Measurements from ENCODE around the gene ENOX2. TPM values are rescaled to one million over a fixed set of nuclear protein-coding genes. Genes with fewer than 3 reads are reported as not detected.

ENOX2 gene
- total RNA-seq, 2 donors from 2014 or later = 7.3 to 26.2 TPM

- Histone ChIP-seq H3K27ac (ENCODE audit: low read depth, low read length) (peak overlapping the region; percentile 58), H3K36me3 (ENCODE audit: control insufficient read depth, insufficient read depth, low read length) (no peaks in the 10 kb centered on the region), H3K9ac (ENCODE audit: extremely low read depth, low read length, poor library complexity, severe bottlenecking) (no peak overlapping the region), H3K4me1 (ENCODE audit: control insufficient read depth, insufficient read depth, low read length) (no peaks in the 10 kb centered on the region), H3K9me3 (ENCODE audit: control insufficient read depth, low read length) (no peaks in the 10 kb centered on the region), H3K4me3 (ENCODE audit: low read length) (no peak overlapping the region), H3K27me3 (ENCODE audit: control insufficient read depth, insufficient read depth, low read length, poor library complexity, severe bottlenecking) (no peaks in the 10 kb centered on the region)
- TF ChIP-seq CTCF (conservative IDR thresholded peaks at IDR 0.05) = no peak
- H3K4me3 Mint-ChIP-seq = no peak overlapping the region
- no peaks in the 10 kb centered on the region for H3K9me3 Mint-ChIP-seq
- H3K27me3 Mint-ChIP-seq (ENCODE audit: insufficient read depth) = no peaks in the 10 kb centered on the region
- H3K36me3 Mint-ChIP-seq (ENCODE audit: low read depth) = no peaks in the 10 kb centered on the region
- DNase-seq = no peak
- H3K4me1 Mint-ChIP-seq = peaks cover 33% of the 10 kb centered on the region
- no peak overlapping the region for H3K27ac Mint-ChIP-seq
- 80 to 87% methylated on average over 1 to 4 of the region's 4 CpGs for WGBS, 2 experiments (ENCODE audit: insufficient coverage in 1 of 2, insufficient read length in 1 of 2)
Observed at GRCh38 chrX:130741584-130741983, 161.4 kb downstream of the ENOX2 start.

- no peaks in the 10 kb centered on the region for H3K27me3 ChIP-seq (ENCODE audit: control insufficient read depth, insufficient read depth, low read length, poor library complexity, severe bottlenecking)
- no peaks in the 10 kb centered on the region for H3K36me3 Mint-ChIP-seq (ENCODE audit: low read depth)
Observed at GRCh38 chrX:130741151-130741550, 161.9 kb downstream of the ENOX2 start.

GRCh38 chrX:130738638-130739195 is 164.3 kb downstream of the ENOX2 start:
- DNase-seq = peak; percentile 69

More at GRCh38 chrX:130741151-130741550, 161.9 kb downstream of the ENOX2 start:
- TF ChIP-seq CTCF (conservative IDR thresholded peaks at IDR 0.05) = no peak
- H3K4me3 ChIP-seq (ENCODE audit: low read length) = no peak overlapping the region
- H3K9me3 ChIP-seq (ENCODE audit: control insufficient read depth, low read length) = no peaks in the 10 kb centered on the region
- H3K9me3 Mint-ChIP-seq = no peaks in the 10 kb centered on the region
- no peaks in the 10 kb centered on the region for H3K36me3 ChIP-seq (ENCODE audit: control insufficient read depth, insufficient read depth, low read length)
- H3K4me3 Mint-ChIP-seq = no peak overlapping the region
- no peaks in the 10 kb centered on the region for H3K4me1 ChIP-seq (ENCODE audit: control insufficient read depth, insufficient read depth, low read length)
- WGBS, 2 experiments (ENCODE audit: insufficient coverage in 1 of 2, insufficient read length in 1 of 2) = 80 to 100% methylated on average over 1 to 2 of the region's 3 CpGs
- H3K9ac ChIP-seq (ENCODE audit: extremely low read depth, low read length, poor library complexity, severe bottlenecking) = no peak overlapping the region
- no peak for DNase-seq
- H3K27ac Mint-ChIP-seq = no peak overlapping the region
- H3K27ac ChIP-seq (ENCODE audit: low read depth, low read length) = no peak overlapping the region
- no peaks in the 10 kb centered on the region for H3K27me3 Mint-ChIP-seq (ENCODE audit: insufficient read depth)
- H3K4me1 Mint-ChIP-seq = peaks cover 33% of the 10 kb centered on the region

More at GRCh38 chrX:130738638-130739195, 164.3 kb downstream of the ENOX2 start:
- H3K9ac ChIP-seq (ENCODE audit: extremely low read depth, low read length, poor library complexity, severe bottlenecking) = no peak overlapping the region
- Mint-ChIP-seq H3K4me3 (no peak overlapping the region), H3K9me3 (no peaks in the 10 kb centered on the region), H3K27me3 (ENCODE audit: insufficient read depth) (no peaks in the 10 kb centered on the region), H3K4me1 (peaks cover 33% of the 10 kb centered on the region), H3K27ac (peak overlapping the region; percentile 16), H3K36me3 (ENCODE audit: low read depth) (no peaks in the 10 kb centered on the region)
- H3K27me3 ChIP-seq (ENCODE audit: control insufficient read depth, insufficient read depth, low read length, poor library complexity, severe bottlenecking) = no peaks in the 10 kb centered on the region
- TF ChIP-seq CTCF (conservative IDR thresholded peaks at IDR 0.05) = no peak
- H3K4me1 ChIP-seq (ENCODE audit: control insufficient read depth, insufficient read depth, low read length) = no peaks in the 10 kb centered on the region
- 76 to 86% methylated on average over 3 to 5 of the region's 5 CpGs for WGBS, 2 experiments (ENCODE audit: insufficient coverage in 1 of 2, insufficient read length in 1 of 2)
- no peak overlapping the region for H3K27ac ChIP-seq (ENCODE audit: low read depth, low read length)
- H3K36me3 ChIP-seq (ENCODE audit: control insufficient read depth, insufficient read depth, low read length) = no peaks in the 10 kb centered on the region
- H3K9me3 ChIP-seq (ENCODE audit: control insufficient read depth, low read length) = no peaks in the 10 kb centered on the region
- no peak overlapping the region for H3K4me3 ChIP-seq (ENCODE audit: low read length)

Data from endodermal cell (in vitro differentiated cells).